ENCODE results near the gene IGSF9.

The IGSF9 gene

DNA sequence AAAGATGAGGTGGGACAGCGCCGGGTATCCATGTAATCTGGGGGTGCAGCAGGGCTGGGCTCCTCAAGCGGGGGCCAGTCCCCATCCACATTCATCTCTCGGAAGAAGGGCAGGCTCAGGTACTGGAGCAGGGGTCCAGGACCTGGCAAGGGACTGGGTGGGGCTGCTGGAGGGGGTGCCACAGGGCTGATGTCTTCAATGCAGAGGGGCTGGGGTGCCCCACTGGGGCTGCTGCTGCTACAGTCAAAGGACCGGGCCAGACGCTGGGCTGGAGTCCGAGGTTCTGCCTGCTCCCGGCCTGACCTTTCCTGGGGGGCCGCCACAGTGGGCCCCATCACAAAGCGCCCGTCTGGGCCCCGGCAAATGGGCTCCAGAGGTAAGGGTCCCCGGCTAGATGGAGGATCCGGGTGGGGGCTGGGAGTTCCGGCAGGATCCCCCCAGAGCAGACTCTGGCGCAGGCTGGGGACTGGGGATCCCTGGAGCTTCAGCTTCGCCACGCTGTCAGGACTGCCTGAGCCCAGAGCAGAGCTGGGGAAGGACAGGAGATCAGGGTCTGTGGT lies 16.8 kb downstream of the IGSF9 start:
- Histone ChIP-seq H3K9me2 (replicated peaks; ENCODE audit: low read depth, low read length) (no peaks in the 10 kb centered on the region), H3K4me2 (ENCODE audit: low read depth, low read length, poor library complexity, severe bottlenecking) (no peak overlapping the region), H3K79me2 (ENCODE audit: insufficient read depth, low read length) (peaks cover 30% of the 10 kb centered on the region)

GRCh38 chr1:159927849-159928431 lies 17.5 kb downstream of the IGSF9 start:
- no peaks in the 10 kb centered on the region for H3K9me2 ChIP-seq (replicated peaks; ENCODE audit: low read depth, low read length)
- peaks cover 22% of the 10 kb centered on the region for H4K20me1 ChIP-seq (ENCODE audit: insufficient read depth, low read length, poor library complexity, severe bottlenecking)
- H3K9ac ChIP-seq (ENCODE audit: low read depth, low read length, poor library complexity, severe bottlenecking) = no peak overlapping the region
- H3F3A ChIP-seq (ENCODE audit: low read depth) = no peaks in the 10 kb centered on the region
- H2AFZ ChIP-seq (ENCODE audit: low read length) = no peak overlapping the region
- no peak overlapping the region for H3K4me2 ChIP-seq (ENCODE audit: low read depth, low read length, poor library complexity, severe bottlenecking)
- no peaks in the 10 kb centered on the region for H3K36me3 ChIP-seq (ENCODE audit: insufficient read depth, low read length)
- TF ChIP-seq EZH2phosphoT487 (IDR thresholded peaks at IDR 0.05; ENCODE audit: borderline replicate concordance) = no peak
- TF ChIP-seq CTCF (conservative IDR thresholded peaks at IDR 0.05; ENCODE audit: low read length) = no peak
- peaks cover 13% of the 10 kb centered on the region for H3K4me1 ChIP-seq (ENCODE audit: insufficient read depth, low read length, poor library complexity, severe bottlenecking)
- peaks cover 36% of the 10 kb centered on the region for H3K79me2 ChIP-seq (ENCODE audit: insufficient read depth, low read length)
- H3K9me3 ChIP-seq (ENCODE audit: insufficient read depth, low read depth, low read length) = no peaks in the 10 kb centered on the region
- peaks cover 8% of the 10 kb centered on the region for H3K27me3 ChIP-seq (ENCODE audit: insufficient read depth, low read length, poor library complexity, severe bottlenecking)
- H3K4me3 ChIP-seq (ENCODE audit: low read length, poor library complexity, severe bottlenecking) = no peak overlapping the region

More for the DNA sequence above, 16.8 kb downstream of the IGSF9 start:
- Histone ChIP-seq H3K36me3 (ENCODE audit: insufficient read depth, low read length) (no peaks in the 10 kb centered on the region), H3K4me3 (ENCODE audit: low read length, poor library complexity, severe bottlenecking) (no peak overlapping the region), H2AFZ (ENCODE audit: low read length) (no peak overlapping the region), H3K4me1 (ENCODE audit: insufficient read depth, low read length, poor library complexity, severe bottlenecking) (peaks cover 8% of the 10 kb centered on the region), H3F3A (ENCODE audit: low read depth) (no peaks in the 10 kb centered on the region), H4K20me1 (ENCODE audit: insufficient read depth, low read length, poor library complexity, severe bottlenecking) (peaks cover 16% of the 10 kb centered on the region), H3K9me3 (ENCODE audit: insufficient read depth, low read depth, low read length) (no peaks in the 10 kb centered on the region), H3K27me3 (ENCODE audit: insufficient read depth, low read length, poor library complexity, severe bottlenecking) (peaks cover 8% of the 10 kb centered on the region), H3K9ac (ENCODE audit: low read depth, low read length, poor library complexity, severe bottlenecking) (no peak overlapping the region)
- TF ChIP-seq EZH2phosphoT487 (IDR thresholded peaks at IDR 0.05; ENCODE audit: borderline replicate concordance) (no peak), CTCF (conservative IDR thresholded peaks at IDR 0.05; ENCODE audit: low read length) (no peak)

DNA sequence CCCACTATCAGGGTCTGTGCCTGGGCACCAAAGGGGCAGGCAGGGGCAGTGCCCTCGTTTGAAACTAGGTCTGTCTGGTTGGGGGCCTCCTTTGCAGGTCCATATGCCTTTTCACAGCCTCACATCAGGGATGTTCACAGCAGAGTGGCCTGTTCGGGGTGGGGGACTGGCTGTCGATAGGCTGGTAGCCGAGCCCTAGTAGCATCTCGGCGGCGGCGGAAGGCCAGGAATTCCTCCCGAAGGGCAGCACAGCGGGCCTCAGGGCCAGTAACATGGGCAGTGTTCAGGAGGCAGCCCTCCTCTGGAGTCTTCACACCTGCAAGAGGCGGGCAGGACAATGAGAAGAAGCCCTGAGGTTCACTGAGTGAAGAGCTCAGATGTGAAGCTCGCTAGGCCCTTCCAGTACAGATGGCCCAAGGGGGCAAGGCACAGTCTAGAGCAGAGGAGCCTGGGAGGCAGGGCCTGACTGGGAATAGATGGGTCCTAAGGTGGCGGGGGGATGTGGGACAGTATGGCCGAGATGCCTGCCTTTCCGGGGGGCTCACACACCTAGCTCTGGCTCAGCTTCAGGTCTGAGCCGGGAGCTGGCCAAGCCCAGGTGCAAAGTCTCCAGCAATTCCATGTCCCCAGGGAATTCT lies 18.1 kb downstream of the IGSF9 start:
- Histone ChIP-seq H3F3A (ENCODE audit: low read depth) (no peaks in the 10 kb centered on the region), H3K9me3 (ENCODE audit: insufficient read depth, low read depth, low read length) (no peaks in the 10 kb centered on the region), H3K79me2 (ENCODE audit: insufficient read depth, low read length) (peaks cover 43% of the 10 kb centered on the region), H3K9ac (ENCODE audit: low read depth, low read length, poor library complexity, severe bottlenecking) (no peak overlapping the region), H3K4me2 (ENCODE audit: low read depth, low read length, poor library complexity, severe bottlenecking) (no peak overlapping the region), H2AFZ (ENCODE audit: low read length) (no peak overlapping the region), H3K4me1 (ENCODE audit: insufficient read depth, low read length, poor library complexity, severe bottlenecking) (peaks cover 18% of the 10 kb centered on the region), H3K9me2 (replicated peaks; ENCODE audit: low read depth, low read length) (no peaks in the 10 kb centered on the region), H3K36me3 (ENCODE audit: insufficient read depth, low read length) (no peaks in the 10 kb centered on the region), H3K4me3 (ENCODE audit: low read length, poor library complexity, severe bottlenecking) (no peak overlapping the region), H4K20me1 (ENCODE audit: insufficient read depth, low read length, poor library complexity, severe bottlenecking) (peaks cover 28% of the 10 kb centered on the region), H3K27me3 (ENCODE audit: insufficient read depth, low read length, poor library complexity, severe bottlenecking) (peaks cover 8% of the 10 kb centered on the region)
- TF ChIP-seq EZH2phosphoT487 (IDR thresholded peaks at IDR 0.05; ENCODE audit: borderline replicate concordance) (no peak), CTCF (conservative IDR thresholded peaks at IDR 0.05; ENCODE audit: low read length) (no peak)
